CMK (cell line): ENCODE measurements around the gene PLEKHG2.

Experiments used
- DNase-seq: peaks from one replicate; pipeline ENCODE4 v3.0.0-alpha.2; 2010; ENCODE audit warnings: low read depth

Gene PLEKHG2

DNA sequence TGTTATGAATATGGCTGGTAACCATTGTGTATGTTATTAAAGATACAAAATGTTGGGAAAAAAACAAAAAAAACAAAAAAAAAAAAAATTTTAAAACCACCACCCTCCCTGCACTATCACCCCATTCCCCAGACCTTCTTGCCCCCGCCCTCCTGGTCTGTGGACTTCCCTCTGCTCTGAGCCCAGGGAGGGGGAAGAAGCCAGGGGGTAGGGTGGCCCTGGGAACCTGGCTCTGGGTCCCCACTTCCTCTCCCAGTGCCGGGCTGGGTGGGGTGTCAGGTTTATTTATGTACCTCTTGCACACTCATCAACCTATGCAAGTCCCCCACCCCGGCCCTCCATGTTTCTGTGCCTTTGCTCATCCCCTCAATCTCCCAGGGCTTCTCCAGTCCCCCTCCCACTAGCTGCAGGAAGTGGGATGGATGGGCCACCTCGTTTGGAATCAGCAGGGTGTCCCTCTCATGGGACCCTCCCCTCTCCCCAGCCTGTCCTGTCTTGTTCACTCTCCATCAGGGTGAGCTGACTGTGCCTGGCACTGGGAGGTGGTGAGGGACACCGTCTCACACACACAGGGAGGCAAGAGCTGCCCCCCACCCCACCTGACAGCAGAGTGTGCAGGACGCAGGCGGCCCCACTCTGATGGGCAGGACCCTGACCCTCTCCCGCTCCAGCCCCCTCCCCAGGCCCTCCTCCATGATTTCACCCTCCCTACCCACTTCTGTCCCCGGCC lies 27.5 kb upstream of the PLEKHG2 start:
- DNase-seq: no peak

GRCh38 chr19:39385629-39386411 lies 26.6 kb upstream of the PLEKHG2 start:
- DNase-seq: no peak

DNA sequence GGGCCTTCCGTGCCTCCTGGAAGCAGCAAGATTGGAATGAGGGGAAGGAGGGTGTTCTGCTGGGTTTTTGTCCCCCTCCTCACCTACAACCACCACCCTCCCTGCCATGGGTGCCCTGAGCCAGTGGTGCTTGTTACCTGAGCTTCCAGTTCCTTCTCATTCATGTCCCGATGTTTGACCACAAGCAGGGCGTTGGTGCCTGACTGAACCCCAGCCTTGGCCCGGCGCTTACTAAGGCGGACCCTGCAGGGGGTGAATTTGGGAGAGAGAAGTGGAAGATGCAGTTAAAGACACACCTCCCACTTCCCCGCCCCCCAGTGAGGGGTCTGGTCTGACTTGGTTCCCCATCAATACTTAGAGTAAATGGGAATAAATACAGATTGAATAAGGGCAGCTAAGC lies 25.9 kb upstream of the PLEKHG2 start:
- DNase-seq: no peak

- DNase-seq: no peak
Measured at GRCh38 chr19:39388657-39389056, 23.8 kb upstream of the PLEKHG2 start.

DNA sequence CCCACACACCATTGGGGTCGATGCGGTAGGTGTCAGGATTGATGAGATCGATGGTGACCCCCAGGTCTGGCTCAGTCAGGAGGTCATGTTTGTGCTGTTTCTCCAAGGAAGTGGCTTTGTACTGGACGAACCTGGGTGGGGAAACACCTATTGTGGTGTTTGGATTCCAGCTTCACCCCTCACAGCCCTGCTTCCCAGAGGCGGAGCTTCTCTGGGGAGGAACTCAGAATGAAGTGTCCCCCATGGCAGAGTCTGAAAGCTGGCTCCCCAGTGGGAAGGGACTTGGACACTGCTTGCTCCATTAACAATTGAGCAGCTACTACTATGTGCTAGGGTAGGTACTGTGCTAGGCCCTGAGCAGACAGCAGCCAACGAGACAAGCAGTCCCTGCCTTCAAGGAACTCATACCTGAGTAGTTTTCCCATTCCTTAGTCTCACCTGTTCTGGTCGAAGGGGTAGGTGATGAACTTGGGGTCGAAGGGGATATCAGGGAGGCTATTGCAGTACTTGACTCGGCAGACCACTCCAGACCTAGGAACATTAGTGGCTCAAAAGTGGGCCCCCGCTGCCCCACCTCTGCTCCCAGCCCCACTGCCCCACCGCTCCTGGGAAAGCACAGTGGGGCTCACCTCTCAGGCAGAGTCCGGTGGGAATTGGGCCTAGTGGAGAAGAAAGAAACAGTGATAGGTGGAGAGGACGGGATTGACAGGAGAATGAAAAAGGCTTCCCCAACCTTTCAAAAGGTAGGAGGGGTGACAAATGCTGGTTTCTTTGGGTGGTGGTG lies 22.6 kb upstream of the PLEKHG2 start:
- DNase-seq: no peak

DNA sequence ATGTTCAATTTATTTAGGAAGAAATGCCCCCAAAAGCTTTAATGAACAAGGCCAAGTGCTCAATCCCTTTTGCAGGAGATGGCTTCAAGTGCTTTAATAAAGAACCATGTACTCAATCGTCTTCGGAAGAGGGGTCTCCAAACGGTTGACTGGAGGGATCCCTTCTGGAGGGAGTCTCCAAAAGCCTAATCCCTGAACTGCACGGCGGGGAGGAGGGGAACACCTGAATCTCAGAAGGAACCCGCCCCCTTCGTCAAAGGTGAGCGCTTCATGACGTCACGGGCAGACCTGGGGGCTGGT lies 22.1 kb upstream of the PLEKHG2 start:
- no peak for DNase-seq

DNA sequence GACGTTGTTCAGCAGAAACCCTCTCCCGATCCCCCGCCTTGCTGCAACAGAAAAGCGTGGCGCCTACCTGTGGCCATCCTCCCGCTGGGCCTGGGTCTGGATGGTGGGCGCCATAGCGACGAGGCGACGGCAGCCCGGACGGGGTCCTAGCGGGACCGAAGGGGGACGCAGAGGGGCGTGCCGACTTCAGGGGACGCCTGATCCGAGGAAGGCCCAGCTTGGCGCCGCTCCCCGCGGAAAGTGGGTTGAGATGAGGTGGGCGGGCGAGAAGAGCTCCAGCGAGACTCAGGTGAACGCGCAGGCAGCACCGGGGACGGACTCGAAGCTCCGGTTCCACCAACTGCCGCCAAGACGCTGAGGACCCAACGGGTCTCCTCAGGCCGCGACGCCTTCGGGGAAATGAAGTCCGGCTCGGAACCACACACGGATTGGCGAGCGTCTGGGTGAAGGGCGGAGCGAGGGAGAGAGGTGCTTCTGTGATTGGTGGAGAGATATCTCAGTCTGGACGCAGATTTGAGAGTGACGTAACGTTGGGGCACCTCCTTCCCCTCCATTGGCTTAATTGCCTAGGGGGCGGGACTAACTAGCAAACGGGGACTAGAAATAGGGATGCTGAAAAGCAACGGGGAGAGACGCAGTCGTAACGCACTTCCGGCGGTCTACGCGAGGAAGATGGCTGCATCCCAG lies 21.6 kb upstream of the PLEKHG2 start, which contains the start of the genes MED29 and PAF1:
MED29 (plus strand) TSS at position 628 of the 687 bp plus-strand sequence; CDS start at position 673, 45 bp downstream.
PAF1 (minus strand) TSS at position 356 of the 687 bp plus-strand sequence; CDS start at position 114, 242 bp downstream.
- peak; percentile 98 for DNase-seq

- DNase-seq: no peak
Measured at GRCh38 chr19:39397360-39398296, 14.8 kb upstream of the PLEKHG2 start.

- no peak for DNase-seq
Measured at GRCh38 chr19:39398297-39398864, 14.1 kb upstream of the PLEKHG2 start.

- DNase-seq: no peak
Measured at GRCh38 chr19:39399668-39400050, 12.8 kb upstream of the PLEKHG2 start.

- DNase-seq: no peak
Measured at GRCh38 chr19:39400061-39400460, 12.4 kb upstream of the PLEKHG2 start.

DNA sequence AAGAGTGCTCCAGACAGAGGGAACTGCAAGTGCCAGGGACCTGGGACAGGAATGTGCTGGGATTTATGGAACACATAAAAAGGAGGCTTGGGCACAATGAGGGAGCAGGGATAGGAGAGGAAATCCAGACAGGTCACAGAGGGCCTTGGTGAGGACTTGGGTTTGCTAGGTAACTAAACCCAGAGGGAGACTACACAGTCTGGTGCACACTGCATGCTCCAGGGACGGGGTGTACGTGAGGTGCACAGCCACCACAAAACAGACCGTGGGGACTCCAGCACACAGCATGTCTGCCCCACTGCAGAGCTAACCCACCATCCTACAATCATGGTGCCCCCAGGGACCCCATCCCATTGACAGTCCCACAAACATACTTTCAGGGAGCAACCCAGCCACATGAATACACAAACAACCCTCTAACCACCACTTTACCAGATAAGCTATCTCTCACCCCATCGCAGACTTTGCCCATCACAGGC lies 11.4 kb upstream of the PLEKHG2 start:
- no peak for DNase-seq

- DNase-seq: no peak
Measured at GRCh38 chr19:39401549-39402345, 10.7 kb upstream of the PLEKHG2 start.

- DNase-seq: peak; percentile 92
Measured at GRCh38 chr19:39402346-39403300, 9.8 kb upstream of the PLEKHG2 start.

- no peak for DNase-seq
Measured at GRCh38 chr19:39403331-39404312, 8.8 kb upstream of the PLEKHG2 start.

- no peak for DNase-seq
Measured at GRCh38 chr19:39405261-39405957, 7.1 kb upstream of the PLEKHG2 start.
